ENCODE results near the gene PSMA2. TPM values are rescaled to one million over a fixed set of nuclear protein-coding genes. Genes with fewer than 3 reads are reported as not detected.

The PSMA2 gene
- total RNA-seq, 1 donor from 2014 or later: 91.8 TPM

DNA sequence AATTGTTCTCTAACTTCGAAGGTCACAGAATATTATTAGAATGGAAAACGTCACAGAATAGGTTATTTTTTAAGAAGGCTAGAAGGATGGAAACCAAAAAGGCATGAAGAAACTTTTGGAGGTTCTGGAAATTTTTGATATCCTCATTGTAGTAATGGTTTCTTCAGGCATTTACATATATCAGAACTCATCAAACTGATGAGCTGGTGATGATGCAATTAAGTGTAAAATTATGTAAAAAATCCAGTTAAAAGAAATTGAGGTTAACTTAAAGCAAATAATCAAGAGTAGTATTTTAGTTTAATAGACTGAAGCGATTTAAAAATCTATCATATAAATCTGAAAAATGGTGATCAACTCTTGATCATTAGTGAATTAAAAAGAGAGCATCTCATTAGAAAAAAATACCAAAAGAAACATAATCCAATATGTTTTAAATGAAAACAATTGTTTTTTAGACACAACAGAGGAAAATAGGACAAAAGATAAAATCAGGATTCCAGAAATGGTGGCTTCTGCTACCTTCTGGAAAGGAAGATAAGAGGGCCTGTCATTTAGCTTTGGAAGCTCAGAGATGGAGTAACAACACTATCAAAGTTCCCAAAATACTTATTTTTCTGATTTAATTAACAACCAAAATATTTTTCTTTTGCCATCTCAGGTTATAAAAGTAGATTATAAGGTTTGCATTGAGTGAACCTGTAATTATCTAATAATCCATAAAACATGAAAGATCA lies 9.8 kb downstream of the PSMA2 start:
- no peak overlapping the region for H3K4me3 ChIP-seq (ENCODE audit: low read depth, low read length)
- TF ChIP-seq, protein P1, sequence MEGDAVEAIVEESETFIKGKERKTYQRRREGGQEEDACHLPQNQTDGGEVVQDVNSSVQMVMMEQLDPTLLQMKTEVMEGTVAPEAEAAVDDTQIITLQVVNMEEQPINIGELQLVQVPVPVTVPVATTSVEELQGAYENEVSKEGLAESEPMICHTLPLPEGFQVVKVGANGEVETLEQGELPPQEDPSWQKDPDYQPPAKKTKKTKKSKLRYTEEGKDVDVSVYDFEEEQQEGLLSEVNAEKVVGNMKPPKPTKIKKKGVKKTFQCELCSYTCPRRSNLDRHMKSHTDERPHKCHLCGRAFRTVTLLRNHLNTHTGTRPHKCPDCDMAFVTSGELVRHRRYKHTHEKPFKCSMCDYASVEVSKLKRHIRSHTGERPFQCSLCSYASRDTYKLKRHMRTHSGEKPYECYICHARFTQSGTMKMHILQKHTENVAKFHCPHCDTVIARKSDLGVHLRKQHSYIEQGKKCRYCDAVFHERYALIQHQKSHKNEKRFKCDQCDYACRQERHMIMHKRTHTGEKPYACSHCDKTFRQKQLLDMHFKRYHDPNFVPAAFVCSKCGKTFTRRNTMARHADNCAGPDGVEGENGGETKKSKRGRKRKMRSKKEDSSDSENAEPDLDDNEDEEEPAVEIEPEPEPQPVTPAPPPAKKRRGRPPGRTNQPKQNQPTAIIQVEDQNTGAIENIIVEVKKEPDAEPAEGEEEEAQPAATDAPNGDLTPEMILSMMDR (IDR thresholded peaks at IDR 0.05; ENCODE audit: insufficient read depth, low read length, poor library complexity, severe bottlenecking): no peak
- no peaks in the 10 kb centered on the region for H3K36me3 ChIP-seq (ENCODE audit: control insufficient read depth, insufficient read depth, low read length)
- no peaks in the 10 kb centered on the region for H3K27me3 ChIP-seq (ENCODE audit: control insufficient read depth, insufficient read depth, low read length)
- DNase-seq (ENCODE audit: low read depth): no peak

DNA sequence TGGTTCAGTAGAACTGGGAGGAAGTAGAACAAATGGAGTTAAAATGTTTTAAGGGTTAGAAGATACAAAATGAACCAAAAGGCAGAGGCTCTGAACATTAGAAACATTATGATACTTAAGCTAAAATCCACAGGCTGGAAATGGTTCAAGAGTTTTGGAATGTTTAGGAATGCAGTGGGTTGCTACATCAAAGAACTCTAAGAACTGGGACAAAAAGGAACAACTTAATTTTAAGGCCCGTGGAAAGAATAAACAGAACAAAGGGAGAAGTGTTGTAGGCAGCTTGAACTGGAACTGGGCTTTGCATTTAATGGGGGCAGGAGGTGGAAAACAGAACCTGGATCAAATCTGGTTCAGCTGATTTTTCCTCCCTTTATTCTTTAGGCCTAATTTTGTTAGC lies 16.6 kb downstream of the PSMA2 start:
- no peaks in the 10 kb centered on the region for H3K36me3 ChIP-seq (ENCODE audit: control insufficient read depth, insufficient read depth, low read length)

DNA sequence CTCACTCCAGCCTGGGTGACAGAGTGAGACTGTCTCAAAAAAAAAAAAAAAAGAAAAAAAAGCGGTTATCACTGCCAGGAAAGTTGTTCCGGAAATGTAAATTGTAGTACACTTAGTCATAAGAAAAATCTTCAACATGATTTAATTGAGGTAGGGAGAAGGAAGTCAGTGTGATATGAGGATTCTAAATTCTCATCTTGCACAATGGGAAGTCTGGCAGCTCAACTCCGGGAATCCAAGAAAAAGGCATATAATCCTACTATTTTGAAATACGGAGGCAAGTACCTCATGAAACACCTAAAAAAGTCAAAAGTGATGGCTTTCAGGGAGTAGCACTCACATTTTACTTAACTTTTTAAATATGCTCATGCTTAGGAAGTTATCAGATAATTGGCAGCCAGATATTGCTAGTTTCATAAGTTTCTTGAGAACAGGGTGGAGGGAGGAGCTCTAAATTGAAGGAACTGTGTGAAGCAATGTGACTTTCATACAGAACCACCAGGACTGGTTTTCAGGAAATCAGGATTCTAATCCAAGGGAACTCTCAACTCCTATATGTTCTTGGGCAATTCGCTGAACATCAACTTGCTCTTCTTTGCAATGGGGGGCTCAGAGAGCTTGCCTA lies 17.4 kb downstream of the PSMA2 start:
- H3K36me3 ChIP-seq (ENCODE audit: control insufficient read depth, insufficient read depth, low read length): no peaks in the 10 kb centered on the region
- TF ChIP-seq, protein P1 (IDR thresholded peaks at IDR 0.05; ENCODE audit: insufficient read depth, low read length, poor library complexity, severe bottlenecking): no peak
- H3K4me3 ChIP-seq (ENCODE audit: low read depth, low read length): no peak overlapping the region
- DNase-seq (ENCODE audit: low read depth): no peak
- H3K27me3 ChIP-seq (ENCODE audit: control insufficient read depth, insufficient read depth, low read length): no peaks in the 10 kb centered on the region

More for the DNA sequence above, 16.6 kb downstream of the PSMA2 start:
- no peak for DNase-seq (ENCODE audit: low read depth)
- Histone ChIP-seq H3K4me3 (ENCODE audit: low read depth, low read length) (no peak overlapping the region), H3K27me3 (ENCODE audit: control insufficient read depth, insufficient read depth, low read length) (no peaks in the 10 kb centered on the region)
- TF ChIP-seq, protein P1 (IDR thresholded peaks at IDR 0.05; ENCODE audit: insufficient read depth, low read length, poor library complexity, severe bottlenecking): no peak

DNA sequence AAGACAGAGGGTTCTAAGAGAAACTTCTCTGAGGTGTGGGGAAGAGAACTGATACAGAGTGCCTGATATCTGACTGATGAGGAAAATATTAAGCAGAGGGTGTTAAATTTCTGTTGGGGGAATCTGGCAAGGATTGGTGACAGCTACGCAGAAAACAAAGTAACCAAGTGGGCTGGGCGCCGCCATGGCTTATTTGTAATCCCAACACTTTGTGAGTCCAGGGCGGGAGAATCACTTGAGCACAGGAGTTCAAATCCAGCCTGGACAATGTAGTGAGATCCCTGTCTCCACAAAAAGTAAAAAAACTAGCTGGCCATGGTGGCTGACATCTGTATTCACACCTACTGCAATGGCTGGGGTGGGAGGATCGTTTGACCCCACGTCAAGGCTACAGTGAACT lies 18.0 kb downstream of the PSMA2 start:
- no peak for DNase-seq (ENCODE audit: low read depth)
- Histone ChIP-seq H3K36me3 (ENCODE audit: control insufficient read depth, insufficient read depth, low read length) (no peaks in the 10 kb centered on the region), H3K4me3 (ENCODE audit: low read depth, low read length) (no peak overlapping the region), H3K27me3 (ENCODE audit: control insufficient read depth, insufficient read depth, low read length) (no peaks in the 10 kb centered on the region)
- TF ChIP-seq, protein P1 (IDR thresholded peaks at IDR 0.05; ENCODE audit: insufficient read depth, low read length, poor library complexity, severe bottlenecking): no peak

DNA sequence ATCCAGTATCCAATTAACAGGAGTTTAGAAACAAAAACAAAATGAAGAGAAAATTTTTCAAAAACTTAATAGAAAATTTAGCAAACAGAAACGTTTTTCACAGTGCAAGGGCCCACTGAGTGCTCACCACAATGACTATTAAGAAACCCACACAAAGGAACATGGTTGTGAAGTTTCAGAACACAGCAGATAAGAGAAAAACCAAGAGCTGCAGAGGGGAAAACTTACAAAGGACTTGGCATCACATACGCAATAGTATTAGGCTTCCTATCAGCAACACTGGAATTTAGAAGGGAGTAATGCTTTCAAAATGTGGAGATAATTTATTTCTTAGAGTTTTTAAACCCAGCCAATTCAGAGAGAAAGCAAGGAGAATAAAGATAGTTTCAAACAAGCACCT lies 18.4 kb downstream of the PSMA2 start:
- no peaks in the 10 kb centered on the region for H3K27me3 ChIP-seq (ENCODE audit: control insufficient read depth, insufficient read depth, low read length)
- no peak for DNase-seq (ENCODE audit: low read depth)
- no peaks in the 10 kb centered on the region for H3K36me3 ChIP-seq (ENCODE audit: control insufficient read depth, insufficient read depth, low read length)
- TF ChIP-seq, protein P1 (IDR thresholded peaks at IDR 0.05; ENCODE audit: insufficient read depth, low read length, poor library complexity, severe bottlenecking): no peak
- H3K4me3 ChIP-seq (ENCODE audit: low read depth, low read length): no peak overlapping the region
